Activated CD4-positive, alpha-beta memory T cell treated with anti-CD3 and anti-CD28 coated beads, Interleukin-2, amount 10 ng/mL, durations not matched to agents 7 days and 5 days (primary cell): ENCODE results near the gene GTPBP2. TPM values are rescaled to one million over a fixed set of nuclear protein-coding genes. Genes with fewer than 3 reads are reported as not detected.
"Not testable (repeated sequence)": the region's sequence is repeated elsewhere in the genome, so short reads cannot be mapped to it uniquely, and the experiment has no call there.

Experiments
- CTCF ChIA-PET: fragments of 350-600 bp; sonication (Branson Sonifier 250); formaldehyde crosslinking; loops from one replicate; lab custom pipeline; 2021; ENCODE audit warnings: antibody characterized with exemption, inconsistent platforms; lab: Charles Lee
- POLR2A ChIA-PET: fragments of 350-600 bp; sonication (Branson Sonifier 250); formaldehyde crosslinking; loops from one replicate; lab custom pipeline; 2021; ENCODE audit warnings: antibody characterized with exemption; lab: Charles Lee
- DNase-seq: peaks from one replicate; pipeline ENCODE4 v3.0.0-alpha.2; 2020
- H3K27ac Mint-ChIP-seq: one replicate; pipeline ENCODE4 v1.8.0; 2021; ENCODE audit warnings: mild to moderate bottlenecking, mixed read lengths
- H3K27me3 Mint-ChIP-seq: one replicate; pipeline ENCODE4 v1.8.0; 2021; ENCODE audit warnings: mixed read lengths
- H3K36me3 Mint-ChIP-seq: one replicate; pipeline ENCODE4 v1.8.0; 2021; ENCODE audit warnings: low read depth, mixed read lengths
- H3K4me1 Mint-ChIP-seq: one replicate; pipeline ENCODE4 v1.8.0; 2021; ENCODE audit warnings: mixed read lengths
- H3K4me3 Mint-ChIP-seq: one replicate; pipeline ENCODE4 v1.8.0; 2021; ENCODE audit warnings: mild to moderate bottlenecking, mixed read lengths
- H3K9me3 Mint-ChIP-seq: one replicate; pipeline ENCODE4 v1.8.0; 2021; ENCODE audit warnings: mixed read lengths
- total RNA-seq, 2 experiments: library from RNA; stranded (reverse); gene quantifications; one replicate each; pipeline ENCODE4 v1.2.3, GENCODE V29; 2021

GTPBP2 gene
- total RNA-seq, 2 experiments from 2014 or later = 107 to 112 TPM

- ChIA-PET POLR2A (interaction anchor here (2.1 kb wide), 1 partner anchor 18 kb away, joined by 7 read pairs; the partner anchor contains the start of gene GTPBP2), CTCF (interaction anchor here (1.7 kb wide), 1 partner anchor 122 kb away, joined by 3 read pairs; the partner anchor contains the start of gene VEGFA)
- Mint-ChIP-seq H3K4me3 (no peak overlapping the region), H3K36me3 (peaks cover 5% of the 10 kb centered on the region), H3K4me1 (peaks cover 9% of the 10 kb centered on the region), H3K27ac (no peak overlapping the region), H3K9me3 (no peaks in the 10 kb centered on the region), H3K27me3 (peaks cover 2% of the 10 kb centered on the region)
- no peak for DNase-seq
Observed at GRCh38 chr6:43647613-43648012, 18.5 kb upstream of the GTPBP2 start.

- Mint-ChIP-seq H3K27me3 (peaks cover 2% of the 10 kb centered on the region), H3K27ac (no peak overlapping the region), H3K4me3 (peak overlapping the region; percentile 67), H3K4me1 (peaks cover 12% of the 10 kb centered on the region), H3K9me3 (no peaks in the 10 kb centered on the region), H3K36me3 (peaks cover 18% of the 10 kb centered on the region)
- CTCF ChIA-PET = interaction anchor here (1.0 to 1.5 kb wide), 2 partner anchors 22 to 24 kb away, joined by 4 to 6 read pairs; no protein-coding TSS in a partner anchor
- DNase-seq = no peak
- POLR2A ChIA-PET = interaction anchor here (0.8 to 3.0 kb wide), 6 partner anchors 9 to 630 kb away, joined by 3 to 12 read pairs (median 4); partner anchors contain the start of genes GTPBP2 and MAD2L1BP
Observed at GRCh38 chr6:43645613-43645964, 16.5 kb upstream of the GTPBP2 start.

- Mint-ChIP-seq H3K27me3 (peaks cover 2% of the 10 kb centered on the region), H3K27ac (no peak within 1 kb of the TSS), H3K4me1 (peaks cover 17% of the 10 kb centered on the region), H3K36me3 (peaks cover 23% of the 10 kb centered on the region), H3K9me3 (no peaks in the 10 kb centered on the region), H3K4me3 (peak within 1 kb of the TSS; percentile 67)
- ChIA-PET CTCF (interaction anchor here (1.0 to 1.5 kb wide), 2 partner anchors 22 to 25 kb away, joined by 4 to 6 read pairs; no protein-coding TSS in a partner anchor), POLR2A (interaction anchor here (0.8 to 3.0 kb wide), 6 partner anchors 9 to 629 kb away, joined by 3 to 12 read pairs (median 4); partner anchors contain the start of genes GTPBP2 and MAD2L1BP)
- DNase-seq = peak; percentile 73
Observed at GRCh38 chr6:43644940-43645612, 16.0 kb upstream of the GTPBP2 start, which contains the start of gene RSPH9. RSPH9 (plus strand) TSS chr6:43645036; CDS start chr6:43645099, 63 bp downstream.

GRCh38 chr6:43639984-43640800, 11.1 kb upstream of the GTPBP2 start:
- no peaks in the 10 kb centered on the region for H3K9me3 Mint-ChIP-seq
- H3K27ac Mint-ChIP-seq = no peak overlapping the region
- ChIA-PET CTCF (no interaction called here), POLR2A (interaction anchor here (2.6 kb wide), 1 partner anchor 10 kb away, joined by 10 read pairs; the partner anchor contains the start of gene GTPBP2)
- peaks cover 64% of the 10 kb centered on the region for H3K36me3 Mint-ChIP-seq
- H3K27me3 Mint-ChIP-seq = no peaks in the 10 kb centered on the region
- peaks cover 49% of the 10 kb centered on the region for H3K4me1 Mint-ChIP-seq
- DNase-seq = no peak
- H3K4me3 Mint-ChIP-seq = no peak overlapping the region

GRCh38 chr6:43636308-43636659, 7.2 kb upstream of the GTPBP2 start:
- POLR2A ChIA-PET = interaction anchor here (0.6 to 2.6 kb wide), 15 partner anchors 9 to 289 kb away, joined by 3 to 13 read pairs (median 4); partner anchors contain the start of genes ABCC10, MRPS18A, POLH and XPO5
- Mint-ChIP-seq H3K27ac (peak overlapping the region; percentile 87), H3K4me1 (peaks cover 53% of the 10 kb centered on the region), H3K36me3 (peaks cover 55% of the 10 kb centered on the region), H3K27me3 (no peaks in the 10 kb centered on the region), H3K9me3 (no peaks in the 10 kb centered on the region), H3K4me3 (peak overlapping the region; percentile 94)
- peak; percentile 37 for DNase-seq
- CTCF ChIA-PET = interaction anchor here (0.8 to 2.6 kb wide), 3 partner anchors 30 to 621 kb away, joined by 3 to 11 read pairs (median 3); partner anchors contain the start of gene SLC35B2

GRCh38 chr6:43635387-43636307, 6.6 kb upstream of the GTPBP2 start, which contains the start of gene MAD2L1BP:
MAD2L1BP (plus strand) TSS chr6:43635840; CDS start chr6:43635876, 36 bp downstream.
- no peaks in the 10 kb centered on the region for H3K9me3 Mint-ChIP-seq
- H3K4me3 Mint-ChIP-seq = peak within 1 kb of the TSS; percentile 94
- ChIA-PET CTCF (interaction anchor here (0.8 to 2.6 kb wide), 3 partner anchors 31 to 621 kb away, joined by 3 to 11 read pairs (median 3); partner anchors contain the start of gene SLC35B2), POLR2A (interaction anchor here (0.6 to 2.6 kb wide), 16 partner anchors 9 to 208 kb away, joined by 3 to 13 read pairs (median 4); partner anchors contain the start of genes ABCC10, MRPS18A, POLH and XPO5)
- no peaks in the 10 kb centered on the region for H3K27me3 Mint-ChIP-seq
- peaks cover 57% of the 10 kb centered on the region for H3K4me1 Mint-ChIP-seq
- peaks cover 49% of the 10 kb centered on the region for H3K36me3 Mint-ChIP-seq
- H3K27ac Mint-ChIP-seq = peak within 1 kb of the TSS; percentile 87
- DNase-seq = peak; percentile 92

GRCh38 chr6:43634702-43635303, 5.7 kb upstream of the GTPBP2 start:
- H3K4me3 Mint-ChIP-seq = peak overlapping the region; percentile 94
- H3K36me3 Mint-ChIP-seq = peaks cover 41% of the 10 kb centered on the region
- no peak for DNase-seq
- POLR2A ChIA-PET = interaction anchor here (1.0 to 2.6 kb wide), 7 partner anchors 8 to 59 kb away, joined by 3 to 13 read pairs (median 10); partner anchors contain the start of genes MRPS18A, POLH and XPO5
- H3K27me3 Mint-ChIP-seq = no peaks in the 10 kb centered on the region
- CTCF ChIA-PET = no interaction called here
- H3K27ac Mint-ChIP-seq = peak overlapping the region; percentile 87
- no peaks in the 10 kb centered on the region for H3K9me3 Mint-ChIP-seq
- peaks cover 56% of the 10 kb centered on the region for H3K4me1 Mint-ChIP-seq

- POLR2A ChIA-PET, H3K9me3 Mint-ChIP-seq, H3K27me3 Mint-ChIP-seq, DNase-seq, H3K4me3 Mint-ChIP-seq, H3K27ac Mint-ChIP-seq: not testable (repeated sequence)
- CTCF ChIA-PET = interaction anchor here (0.6 to 1.2 kb wide), 2 partner anchors 28 to 126 kb away, joined by 3 to 5 read pairs; no protein-coding TSS in a partner anchor
- peaks cover 30% of the 10 kb centered on the region for H3K36me3 Mint-ChIP-seq
- H3K4me1 Mint-ChIP-seq = peaks cover 51% of the 10 kb centered on the region
Observed at GRCh38 chr6:43633002-43633401, 3.9 kb upstream of the GTPBP2 start.

- H3K4me1 Mint-ChIP-seq = peaks cover 54% of the 10 kb centered on the region
- peaks cover 34% of the 10 kb centered on the region for H3K36me3 Mint-ChIP-seq
- H3K27ac Mint-ChIP-seq = peak overlapping the region; percentile 91
- H3K9me3 Mint-ChIP-seq = no peaks in the 10 kb centered on the region
- DNase-seq = no peak
- H3K27me3 Mint-ChIP-seq = no peaks in the 10 kb centered on the region
- POLR2A ChIA-PET = interaction anchor here (2.1 to 2.5 kb wide), 2 partner anchors 9 to 12 kb away, joined by 10 to 30 read pairs; no protein-coding TSS in a partner anchor
- peak overlapping the region; percentile 34 for H3K4me3 Mint-ChIP-seq
- CTCF ChIA-PET = no interaction called here
Observed at GRCh38 chr6:43630980-43631619, 2.0 kb upstream of the GTPBP2 start.

GRCh38 chr6:43629505-43630300, 639 bp upstream of the GTPBP2 start:
- Mint-ChIP-seq H3K4me1 (peaks cover 48% of the 10 kb centered on the region), H3K27ac (peak overlapping the region; percentile 100), H3K36me3 (peaks cover 38% of the 10 kb centered on the region), H3K9me3 (no peaks in the 10 kb centered on the region), H3K4me3 (peak overlapping the region; percentile 99), H3K27me3 (no peaks in the 10 kb centered on the region)
- POLR2A ChIA-PET = interaction anchor here (0.8 to 3.0 kb wide), 41 partner anchors 11 to 1066 kb away, joined by 3 to 30 read pairs (median 5); partner anchors contain the start of genes CNPY3, HSP90AB1, MRPS18A and POLH
- CTCF ChIA-PET = interaction anchor here (0.5 to 2.0 kb wide), 14 partner anchors 10 to 617 kb away, joined by 3 to 15 read pairs (median 3); partner anchors contain the start of genes HSP90AB1, MRPS18A, POLH and XPO5
- DNase-seq = peak; percentile 95
